Activated CD4-positive, CD25-positive, alpha-beta regulatory T cell treated with anti-CD3 and anti-CD28 coated beads, Interleukin-2, amount 50 U/mL, for 24 hours (primary cell): Measurements from ENCODE around the gene MFNG.
"Not testable (repeated sequence)": the region's sequence is repeated elsewhere in the genome, so short reads cannot be mapped to it uniquely, and the experiment has no call there.

ENCODE experiments used
- ATAC-seq, 2 donors: fragments of 150-1000 bp; cut with Tn5 transposase; one replicate each; pipeline ENCODE4 v1.10.0; 2021; ENCODE audit warnings: mild to moderate bottlenecking in 1 of 2, moderate library complexity in 1 of 2

MFNG gene, protein sequence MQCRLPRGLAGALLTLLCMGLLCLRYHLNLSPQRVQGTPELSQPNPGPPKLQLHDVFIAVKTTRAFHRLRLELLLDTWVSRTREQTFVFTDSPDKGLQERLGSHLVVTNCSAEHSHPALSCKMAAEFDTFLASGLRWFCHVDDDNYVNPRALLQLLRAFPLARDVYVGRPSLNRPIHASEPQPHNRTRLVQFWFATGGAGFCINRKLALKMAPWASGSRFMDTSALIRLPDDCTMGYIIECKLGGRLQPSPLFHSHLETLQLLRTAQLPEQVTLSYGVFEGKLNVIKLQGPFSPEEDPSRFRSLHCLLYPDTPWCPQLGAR

GRCh38 chr22:37486224-37486845, at the start of gene MFNG:
Gene MFNG, minus strand, starts transcription at chr22:37486384. Its CDS starts 207 bp downstream, at chr22:37486177.
- peak; percentile 70 to 73 for ATAC-seq

GRCh38 chr22:37535159-37535558, 49.0 kb upstream of the MFNG start:
- no peak for ATAC-seq

DNA sequence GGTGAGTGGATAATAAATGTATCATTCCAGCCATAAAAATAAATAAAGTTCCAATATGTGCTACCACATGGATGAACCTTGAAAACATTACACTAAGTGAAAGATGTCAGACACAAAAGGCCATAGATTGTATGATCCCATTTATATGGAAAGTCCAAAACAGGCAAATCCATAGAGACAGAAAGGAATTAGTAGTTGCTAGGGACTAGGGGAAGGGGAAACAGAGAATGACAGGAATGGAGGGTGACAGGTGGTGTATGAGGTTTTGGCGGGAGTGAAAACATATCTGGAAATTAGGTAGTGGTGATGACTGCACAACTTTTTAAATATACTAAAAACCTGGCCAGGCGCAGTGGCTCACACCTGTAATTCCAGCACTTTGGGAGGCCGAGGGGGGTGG, 48.3 kb upstream of the MFNG start:
- no peak for ATAC-seq

GRCh38 chr22:37533995-37534394, 47.8 kb upstream of the MFNG start:
- ATAC-seq: peak in 1 of 2 donors; percentile 18

DNA sequence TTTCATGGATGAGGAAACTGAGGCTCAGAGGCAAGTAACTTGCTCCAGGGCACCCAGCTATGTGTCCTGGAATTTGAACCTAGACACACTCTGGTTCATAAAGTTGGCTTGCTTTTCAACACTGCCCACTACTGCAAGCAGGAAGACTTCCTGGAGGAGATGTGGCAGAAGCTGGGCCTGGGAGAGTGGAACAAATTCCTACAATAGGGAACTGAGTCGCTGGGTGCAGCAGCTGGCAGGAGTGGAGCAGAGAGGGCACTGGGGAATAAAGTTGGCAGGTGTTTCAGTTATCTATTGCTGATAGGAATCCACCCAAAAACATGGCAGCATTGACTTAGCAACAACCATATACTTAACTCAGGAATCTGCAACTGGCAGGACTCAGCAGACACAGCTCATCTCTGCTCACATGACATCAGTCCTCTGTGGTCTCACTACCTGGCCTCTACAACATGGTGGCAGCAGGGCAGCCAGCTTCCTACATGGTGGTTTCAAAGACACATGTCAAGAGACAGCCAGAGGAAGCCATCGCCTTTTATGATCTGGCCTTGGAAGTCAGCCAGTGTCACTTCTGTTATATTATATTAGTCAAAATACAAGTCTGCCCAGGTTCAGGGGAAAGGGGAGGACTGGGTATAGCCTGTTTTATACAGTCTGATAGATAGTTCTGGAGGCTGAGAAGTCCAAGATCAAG, 43.6 kb upstream of the MFNG start:
- ATAC-seq: no peak

- ATAC-seq: not testable (repeated sequence)
These were observed 41.8 kb upstream of the MFNG start for GRCh38 chr22:37527952-37528351.

- not testable (repeated sequence) for ATAC-seq
These were observed 41.0 kb upstream of the MFNG start for GRCh38 chr22:37527081-37527752.

- no peak for ATAC-seq
These were observed 40.2 kb upstream of the MFNG start for GRCh38 chr22:37526376-37526775.

DNA sequence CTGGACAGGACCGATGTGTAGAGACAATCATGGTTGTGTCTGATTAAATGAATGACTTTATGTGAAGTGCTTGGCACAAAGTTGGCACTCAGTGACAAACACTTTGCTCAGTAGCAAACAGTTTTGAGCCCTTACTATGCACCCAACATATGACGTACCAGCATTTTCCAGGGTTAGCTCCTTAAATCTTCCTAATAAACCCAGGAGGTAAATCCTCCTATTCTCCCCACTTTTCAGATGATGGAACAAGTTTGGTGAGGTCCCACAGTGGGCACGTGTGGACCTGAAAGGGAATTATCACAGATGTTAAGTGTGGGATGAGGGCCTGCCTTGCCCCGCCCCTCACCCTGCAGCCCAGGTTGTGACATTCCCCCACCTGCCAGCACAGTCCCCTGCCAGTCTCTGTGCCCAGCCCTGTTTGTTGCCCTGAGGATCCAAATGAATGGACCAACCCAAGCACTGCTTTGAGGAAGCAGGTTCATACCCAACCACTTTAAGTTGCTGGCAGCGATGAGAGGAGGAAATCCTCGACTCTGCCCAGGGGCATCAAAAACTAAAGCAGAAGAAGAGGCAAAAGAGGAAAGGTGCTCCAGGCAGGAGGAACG, 39.7 kb upstream of the MFNG start:
- ATAC-seq: no peak

DNA sequence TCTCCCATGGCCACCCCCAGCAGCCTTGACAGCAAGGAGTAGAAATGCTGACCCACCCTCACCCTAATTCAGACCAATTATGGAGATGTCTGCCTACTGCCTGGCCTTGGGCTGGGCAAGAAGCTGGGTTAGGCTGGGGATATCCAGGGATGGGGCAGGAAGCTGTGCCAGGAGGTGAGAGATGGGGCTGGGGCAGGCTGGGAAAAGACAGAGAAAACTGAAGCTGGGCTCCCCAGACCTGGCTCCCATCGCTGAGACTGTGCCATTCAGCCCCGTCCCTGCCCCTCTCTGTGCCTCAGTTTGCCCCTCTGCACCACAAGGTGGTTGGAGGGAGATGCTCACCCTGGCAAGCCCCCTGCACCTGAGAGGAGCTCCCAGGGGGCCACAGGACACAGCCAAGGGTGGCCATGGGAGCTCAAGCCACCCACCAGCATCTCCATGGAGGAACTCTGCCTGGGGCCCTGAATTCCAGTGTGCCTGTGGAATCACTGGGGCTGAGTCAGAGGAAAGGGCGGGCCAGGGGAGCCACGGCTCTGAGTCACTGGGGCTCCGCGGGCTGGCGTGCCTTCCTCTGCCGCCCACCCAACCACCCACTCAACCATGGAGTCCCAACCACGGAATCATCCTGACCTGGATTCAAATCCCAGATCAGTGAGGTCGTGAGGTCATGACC, 39.0 kb upstream of the MFNG start:
- peak; percentile 17 to 46 for ATAC-seq

- ATAC-seq: no peak
These were observed 36.3 kb upstream of the MFNG start for GRCh38 chr22:37522482-37522881.

- no peak for ATAC-seq
These were observed 35.1 kb upstream of the MFNG start for GRCh38 chr22:37521236-37521739.

GRCh38 chr22:37520776-37521191, 34.6 kb upstream of the MFNG start:
- ATAC-seq: no peak

- ATAC-seq: peak; percentile 46 to 56
These were observed 33.3 kb upstream of the MFNG start, which contains the start of gene CARD10 for GRCh38 chr22:37519268-37520195. Gene CARD10, minus strand, starts transcription at chr22:37519415. Its CDS starts 215 bp downstream, at chr22:37519200.

DNA sequence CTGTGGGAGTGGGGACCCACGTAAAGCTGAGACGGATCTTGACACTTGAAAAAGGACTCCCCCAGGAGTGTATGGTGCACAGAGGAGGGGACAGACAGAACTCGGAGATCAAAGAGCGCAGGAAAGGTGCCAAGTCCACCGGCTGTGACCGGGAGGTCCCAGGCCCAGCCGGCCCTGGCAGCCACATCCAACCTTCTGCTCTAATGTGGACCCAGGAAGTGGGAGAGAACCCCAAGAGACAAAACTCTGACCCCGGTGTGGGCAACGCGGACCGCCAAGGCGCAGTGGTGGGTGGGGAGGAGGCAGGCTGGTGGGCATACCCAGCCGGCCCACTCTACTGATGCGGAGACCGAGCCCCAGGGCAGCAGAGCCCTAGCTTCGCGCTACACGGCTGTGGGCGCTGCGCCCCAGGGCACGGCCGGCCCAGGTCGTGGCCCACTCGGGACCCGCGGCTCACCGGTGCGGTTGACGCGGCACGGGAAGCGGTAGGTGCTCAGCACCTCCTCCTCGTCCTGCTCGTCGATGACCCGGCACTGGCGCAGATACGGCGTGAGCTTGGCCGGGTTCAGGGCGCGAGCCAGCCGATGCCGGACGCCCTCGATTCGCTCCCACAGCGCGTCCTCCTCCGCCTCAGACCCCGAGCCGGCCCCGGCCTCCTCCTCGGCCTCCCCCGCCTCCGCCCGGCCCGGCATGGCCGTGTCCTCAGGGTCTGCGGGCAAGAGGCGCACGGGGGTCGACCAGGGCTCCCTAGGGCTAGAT, 32.5 kb upstream of the MFNG start:
- peak in 1 of 2 donors; percentile 22 for ATAC-seq

DNA sequence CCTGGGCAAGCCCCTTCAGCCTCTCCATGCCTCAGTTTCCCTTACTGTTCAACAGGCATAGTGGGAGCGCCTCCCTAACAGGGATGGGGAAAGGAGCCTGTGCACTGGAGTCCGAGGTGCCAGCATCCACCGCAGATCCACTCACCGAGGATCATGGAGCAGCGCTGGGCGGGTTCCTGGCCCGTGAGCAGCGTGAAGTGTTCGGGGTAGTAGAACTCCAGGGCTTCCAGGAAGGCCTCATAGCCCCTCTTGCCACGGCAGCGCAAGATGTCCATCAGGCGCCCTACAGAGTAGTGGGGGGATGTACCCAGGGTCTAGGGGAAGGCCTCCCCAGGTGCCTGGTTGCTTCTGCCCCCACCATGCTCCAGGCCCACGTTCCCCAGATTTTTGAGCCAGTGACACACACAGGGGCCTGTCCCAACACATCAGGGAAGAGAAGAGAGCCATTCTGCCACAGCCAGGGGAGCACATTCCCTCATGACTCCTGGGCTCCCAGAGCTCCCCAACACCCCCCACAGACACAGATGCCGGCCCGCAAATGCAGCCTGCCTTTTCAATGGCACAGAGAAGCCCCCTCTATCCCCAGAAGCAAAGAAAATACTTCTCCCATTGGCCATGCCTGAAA, 31.8 kb upstream of the MFNG start:
- no peak for ATAC-seq

DNA sequence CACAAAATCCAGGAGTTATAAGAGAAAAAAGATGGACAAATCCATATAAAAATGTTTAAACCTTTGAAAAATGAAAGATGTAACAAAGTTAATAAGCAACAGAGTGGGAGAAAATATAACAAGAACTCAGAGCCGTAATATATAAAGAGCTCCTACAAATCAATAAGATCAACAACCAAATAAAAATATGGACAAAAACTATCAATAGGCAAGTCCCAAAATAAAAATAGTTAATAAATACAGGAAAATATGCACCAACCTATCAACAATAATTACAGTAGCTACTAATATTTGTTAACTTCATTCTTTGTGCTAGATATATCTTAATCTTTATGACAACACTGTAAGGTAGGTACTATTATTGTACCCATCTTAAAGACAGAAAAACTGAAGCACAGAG, 30.3 kb upstream of the MFNG start:
- no peak for ATAC-seq

DNA sequence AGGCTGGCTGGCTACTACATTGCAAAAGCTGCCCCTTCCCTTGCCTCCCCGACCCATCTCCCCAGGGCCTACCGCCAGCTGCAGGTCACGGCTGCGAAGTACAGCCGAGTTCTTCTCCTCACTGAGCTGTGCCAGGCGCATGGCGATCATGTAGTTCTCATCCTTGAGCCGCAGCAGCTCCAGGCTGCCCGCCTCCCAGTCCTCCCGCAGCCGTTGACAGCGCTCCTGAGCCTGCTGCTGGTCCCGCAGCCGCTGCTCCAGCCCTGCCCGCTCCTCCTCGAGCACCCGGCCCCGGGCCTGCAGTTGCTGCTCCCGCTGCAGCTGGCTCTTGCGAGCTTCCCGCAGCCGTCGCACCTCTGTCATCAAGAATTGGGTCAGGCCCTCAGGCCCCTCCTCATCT, 29.7 kb upstream of the MFNG start:
- no peak for ATAC-seq

GRCh38 chr22:37514526-37515051, 28.4 kb upstream of the MFNG start:
- ATAC-seq: no peak
